DND-41 (cell line): Measurements from ENCODE around the gene GON4L.
"Not testable (repeated sequence)": the region's sequence is repeated elsewhere in the genome, so short reads cannot be mapped to it uniquely, and the experiment has no call there.

Source experiments
- ATAC-seq: fragments of 200-7000 bp; cut with Tn5 transposase; 3 replicates; pipeline ENCODE4 v1.9.1; 2021; ENCODE audit warnings: low read depth; ENCODE audit not compliant: insufficient read depth
- DNase-seq: peaks from one replicate; pipeline ENCODE4 v3.0.0-alpha.2; 2020
- H2AFZ ChIP-seq: 2 replicates; pipeline ENCODE4 v1.6.0; 2012; ENCODE audit warnings: low read depth, low read length
- H3K27ac ChIP-seq: 2 replicates; pipeline ENCODE4 v1.5.1; 2012; ENCODE audit warnings: low read length, inconsistent platforms
- H3K27me3 ChIP-seq: fragments of 200-600 bp; sonication (generic); 2 replicates; pipeline ENCODE4 v1.6.0; 2012; ENCODE audit warnings: low read length, mild to moderate bottlenecking, inconsistent platforms; ENCODE audit not compliant: insufficient read depth, poor library complexity
- H3K36me3 ChIP-seq: 2 replicates; pipeline ENCODE4 v1.5.1; 2012; ENCODE audit warnings: low read length, inconsistent platforms; ENCODE audit not compliant: insufficient read depth
- H3K4me1 ChIP-seq: 2 replicates; pipeline ENCODE4 v1.5.1; 2012; ENCODE audit warnings: mild to moderate bottlenecking, low read length; ENCODE audit not compliant: insufficient read depth
- H3K4me2 ChIP-seq: 2 replicates; pipeline ENCODE4 v1.6.0; 2012; ENCODE audit warnings: mild to moderate bottlenecking, moderate library complexity, low read length, inconsistent platforms; ENCODE audit not compliant: insufficient read depth
- H3K4me3 ChIP-seq, 2 experiments: fragments of 200-600 bp in 1 of 2; shearing (Covaris generic) in 1 of 2; 2 replicates each; pipeline ENCODE4 v1.5.1; 2012 to 2016; ENCODE audit warnings: inconsistent platforms in 2 of 2, low read length in 2 of 2, mild to moderate bottlenecking in 2 of 2, low read depth in 1 of 2, moderate library complexity in 1 of 2
- H3K79me2 ChIP-seq: 2 replicates; pipeline ENCODE4 v1.6.0; 2012; ENCODE audit warnings: low read length, inconsistent platforms; ENCODE audit not compliant: insufficient read depth
- H3K9ac ChIP-seq: 2 replicates; pipeline ENCODE4 v1.6.0; 2012; ENCODE audit warnings: low read depth, mild to moderate bottlenecking, inconsistent platforms, low read length, moderate library complexity
- H3K9me3 ChIP-seq: 2 replicates; pipeline ENCODE4 v1.5.1; 2012; ENCODE audit warnings: low read length, moderate library complexity, mild to moderate bottlenecking, inconsistent platforms; ENCODE audit not compliant: insufficient read depth, severe bottlenecking
- H4K20me1 ChIP-seq: 2 replicates; pipeline ENCODE4 v1.6.0; 2012; ENCODE audit warnings: low read length; ENCODE audit not compliant: insufficient read depth
- CTCF ChIP-seq: IDR thresholded peaks from 2 replicates; pipeline ENCODE4 v1.5.1; 2012; ENCODE audit warnings: borderline replicate concordance, low read length, moderate library complexity, mild to moderate bottlenecking; ENCODE audit not compliant: poor library complexity, severe bottlenecking; ENCODE audit errors: extremely low read depth
- EZH2 ChIP-seq: IDR thresholded peaks from 3 replicates; pipeline ENCODE4 v1.6.1; 2012; ENCODE audit warnings: borderline replicate concordance, low read depth, mild to moderate bottlenecking, moderate library complexity, low read length, inconsistent platforms; ENCODE audit not compliant: severe bottlenecking

The GON4L gene

GRCh38 chr1:155763090-155763815 is 93.8 kb downstream of the GON4L start:
- H3K79me2 ChIP-seq, H3K9me3 ChIP-seq, H3K4me2 ChIP-seq, H4K20me1 ChIP-seq, H3K4me3 ChIP-seq, H3K9ac ChIP-seq, H3K27ac ChIP-seq, H3K4me1 ChIP-seq, DNase-seq, H3K27me3 ChIP-seq, ATAC-seq, H2AFZ ChIP-seq: not testable (repeated sequence)
- H3K36me3 ChIP-seq: peaks cover 77% of the 10 kb centered on the region

- Histone ChIP-seq H3K4me1 (no peaks in the 10 kb centered on the region), H3K9me3 (no peaks in the 10 kb centered on the region), H3K27me3 (no peaks in the 10 kb centered on the region), H3K4me3 (no peak overlapping the region), H3K4me2 (no peak overlapping the region), H4K20me1 (no peaks in the 10 kb centered on the region), H3K27ac (no peak overlapping the region), H3K36me3 (peaks cover 74% of the 10 kb centered on the region), H3K9ac (no peak overlapping the region), H3K79me2 (no peaks in the 10 kb centered on the region), H2AFZ (no peak overlapping the region)
- DNase-seq (no peak), ATAC-seq (no peak)
- TF ChIP-seq EZH2 (no peak), CTCF (no peak)
These were observed 95.1 kb downstream of the GON4L start for GRCh38 chr1:155761736-155762405.

- no peak for DNase-seq
- peaks cover 73% of the 10 kb centered on the region for H3K36me3 ChIP-seq
- ATAC-seq: no peak
- H3K9me3 ChIP-seq: no peaks in the 10 kb centered on the region
- H3K4me3 ChIP-seq: no peak overlapping the region
- no peak overlapping the region for H2AFZ ChIP-seq
- no peak overlapping the region for H3K27ac ChIP-seq
- no peaks in the 10 kb centered on the region for H3K27me3 ChIP-seq
- H3K4me1 ChIP-seq: no peaks in the 10 kb centered on the region
- H3K79me2 ChIP-seq: no peaks in the 10 kb centered on the region
- H3K4me2 ChIP-seq: no peak overlapping the region
- TF ChIP-seq CTCF (no peak), EZH2 (no peak)
- no peaks in the 10 kb centered on the region for H4K20me1 ChIP-seq
- H3K9ac ChIP-seq: no peak overlapping the region
These were observed 96.1 kb downstream of the GON4L start for GRCh38 chr1:155760751-155761475.

GRCh38 chr1:155759966-155760630 is 96.9 kb downstream of the GON4L start:
- Histone ChIP-seq H3K27me3 (no peaks in the 10 kb centered on the region), H3K4me3 (no peak overlapping the region), H3K79me2 (no peaks in the 10 kb centered on the region), H3K27ac (no peak overlapping the region), H3K9ac (no peak overlapping the region), H2AFZ (no peak overlapping the region), H4K20me1 (no peaks in the 10 kb centered on the region), H3K9me3 (no peaks in the 10 kb centered on the region), H3K36me3 (peaks cover 73% of the 10 kb centered on the region), H3K4me1 (no peaks in the 10 kb centered on the region), H3K4me2 (no peak overlapping the region)
- TF ChIP-seq CTCF (no peak), EZH2 (no peak)
- DNase-seq (no peak), ATAC-seq (no peak)

GRCh38 chr1:155759017-155759416 is 98.0 kb downstream of the GON4L start:
- not testable (repeated sequence) for H3K4me3 ChIP-seq, H3K9me3 ChIP-seq, H3K4me1 ChIP-seq, H3K9ac ChIP-seq, ATAC-seq, DNase-seq, H3K4me2 ChIP-seq, H3K27ac ChIP-seq, H2AFZ ChIP-seq, H4K20me1 ChIP-seq, H3K79me2 ChIP-seq, H3K27me3 ChIP-seq
- H3K36me3 ChIP-seq: peaks cover 77% of the 10 kb centered on the region
